ENCODE results near the gene PRPF19. TPM values are rescaled to one million over a fixed set of nuclear protein-coding genes. Genes with fewer than 3 reads are reported as not detected.
A peak's percentile ranks its signal among the peaks of the same experiment; 100 is the strongest.

Gene PRPF19
- total and polyA plus RNA-seq, 2 of the 4 experiments (the other 2 are of a cell fraction), result 29.8 to 50.4 TPM

- 37% methylated on average over 3 of the region's 4 CpGs; no CpG with 5 or more reads in 1 of the 2 experiments for WGBS, 2 experiments (ENCODE audit: extremely low coverage in 2 of 2, insufficient read length in 1 of 2)
- no peak overlapping the region for H2BK5ac ChIP-seq (ENCODE audit: low read depth, low read length, poor library complexity, severe bottlenecking)
- ATAC-seq (ENCODE audit: low read depth), result no peak
- no peak overlapping the region for H2AK5ac ChIP-seq (ENCODE audit: low read depth, low read length)
- H4K20me1 ChIP-seq (ENCODE audit: insufficient read depth, low read length), result 0 out of 2 replicates have a peak, but pooled peaks cover 12% of the 10 kb centered on the region
- H3K23ac ChIP-seq (ENCODE audit: low read depth, low read length), result no peak overlapping the region
- no peak overlapping the region for H3K9ac ChIP-seq (ENCODE audit: low read depth, low read length)
- no peak overlapping the region for H3K27ac ChIP-seq (ENCODE audit: insufficient read depth, low read length)
- TF ChIP-seq POLR2A (IDR thresholded peaks at IDR 0.05; ENCODE audit: low read depth, low read length) (no peak), MXI1 (IDR thresholded peaks at IDR 0.05; ENCODE audit: borderline replicate concordance, low read depth, low read length) (no peak), CHD1 (IDR thresholded peaks at IDR 0.05; ENCODE audit: low read depth, low read length) (no peak)
- TF ChIP-seq, protein P1, sequence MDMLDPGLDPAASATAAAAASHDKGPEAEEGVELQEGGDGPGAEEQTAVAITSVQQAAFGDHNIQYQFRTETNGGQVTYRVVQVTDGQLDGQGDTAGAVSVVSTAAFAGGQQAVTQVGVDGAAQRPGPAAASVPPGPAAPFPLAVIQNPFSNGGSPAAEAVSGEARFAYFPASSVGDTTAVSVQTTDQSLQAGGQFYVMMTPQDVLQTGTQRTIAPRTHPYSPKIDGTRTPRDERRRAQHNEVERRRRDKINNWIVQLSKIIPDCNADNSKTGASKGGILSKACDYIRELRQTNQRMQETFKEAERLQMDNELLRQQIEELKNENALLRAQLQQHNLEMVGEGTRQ (IDR thresholded peaks at IDR 0.05; ENCODE audit: low read depth, low read length), result no peak
- no peak overlapping the region for H3K4ac ChIP-seq (ENCODE audit: low read depth, low read length)
- ChIA-PET POLR2A (ENCODE audit: unreplicated experiment) (no interaction called here), CTCF (no interaction called here)
- H4K5ac ChIP-seq (ENCODE audit: low read depth, low read length), result no peak overlapping the region
- no TSS peak for BruUV-seq (replicated peaks)
- peaks cover 19 to 53% of the 10 kb centered on the region in 2 experiments for H3K79me1 ChIP-seq (ENCODE audit: low read depth in 1 of 2, low read length in 2 of 2)
- no peak overlapping the region for H2AK9ac ChIP-seq (replicated peaks; ENCODE audit: low read depth, low read length, poor library complexity)
- H3K4me1 ChIP-seq (ENCODE audit: control insufficient read depth, insufficient read depth, low read length), result peaks cover 25% of the 10 kb centered on the region
- no peak overlapping the region for H3K4me3 ChIP-seq (ENCODE audit: insufficient read depth, low read depth, low read length)
- no peak overlapping the region for H3K56ac ChIP-seq (ENCODE audit: extremely low read depth, insufficient read depth, low read length)
- H2AFZ ChIP-seq (replicated peaks; ENCODE audit: low read length, poor library complexity), result no peak overlapping the region
- peaks cover 15% of the 10 kb centered on the region for H3K36me3 ChIP-seq (ENCODE audit: control insufficient read depth, insufficient read depth, low read length)
- no peak overlapping the region for H2BK15ac ChIP-seq (ENCODE audit: low read depth, low read length)
- in situ Hi-C loops (cut with MboI; ENCODE audit: low sequenced_read_pairs) (no loop called here), intact Hi-C loops (cut with micrococcal nuclease) (no loop called here), dilution Hi-C loops (cut with HindIII; ENCODE audit: low sequenced_read_pairs, unreplicated experiment) (no loop called here)
- H2BK20ac ChIP-seq (ENCODE audit: low read depth, low read length), result no peak overlapping the region
- H2BK120ac ChIP-seq (ENCODE audit: low read depth, low read length), result no peak overlapping the region
- no peaks in the 10 kb centered on the region for H3K27me3 ChIP-seq (ENCODE audit: control insufficient read depth, insufficient read depth, low read length)
- no peaks in the 10 kb centered on the region for H3K9me3 ChIP-seq (ENCODE audit: control insufficient read depth, insufficient read depth, low read length)
- H3K9me1 ChIP-seq (ENCODE audit: insufficient read depth, low read length), result peaks cover 11% of the 10 kb centered on the region
- DNase-seq, result no peak
- no peak overlapping the region for H3K14ac ChIP-seq (replicated peaks; ENCODE audit: low read depth, low read length)
- H4K91ac ChIP-seq (ENCODE audit: insufficient read depth, low read depth, low read length), result no peak overlapping the region
- H3K4me2 ChIP-seq (ENCODE audit: low read depth, low read length), result peak overlapping the region; percentile 72
- no peak overlapping the region for H4K8ac ChIP-seq (ENCODE audit: low read depth in 2 of 2, low read length in 2 of 2)
- no peak overlapping the region for H3K18ac ChIP-seq (ENCODE audit: low read depth, low read length)
These were observed 61.5 kb downstream of the PRPF19 start for GRCh38 chr11:60844870-60845221.
